Testis (tissue), 3 donors: ENCODE measurements around the gene TNXB. TPM values are rescaled to one million over a fixed set of nuclear protein-coding genes. Genes with fewer than 3 reads are reported as not detected.
"Not testable (repeated sequence)": the region's sequence is repeated elsewhere in the genome, so short reads cannot be mapped to it uniquely, and the experiment has no call there.

ENCODE experiments used
- DNase-seq: peaks from one replicate; pipeline ENCODE4 v3.0.0-alpha.2; 2019
- H3K27ac ChIP-seq, 2 donors: fragments of 200-600 bp; sonication (generic); one replicate each; pipeline ENCODE4 v1.5.1; 2019
- H3K27me3 ChIP-seq: fragments of 200-600 bp; sonication (generic); one replicate; pipeline ENCODE4 v1.5.1; 2019
- H3K36me3 ChIP-seq: fragments of 200-600 bp; sonication (generic); one replicate; pipeline ENCODE4 v1.5.1; 2017; ENCODE audit warnings: low read depth; ENCODE audit errors: missing control alignments
- H3K4me1 ChIP-seq: fragments of 200-600 bp; sonication (generic); one replicate; pipeline ENCODE4 v1.5.1; 2019
- H3K4me3 ChIP-seq, 2 donors: fragments of 200-600 bp; sonication (generic); one replicate each; pipeline ENCODE4 v1.5.1; 2017 to 2019
- H3K9me3 ChIP-seq: fragments of 200-600 bp; sonication (generic); one replicate; pipeline ENCODE4 v1.5.1; 2017
- POLR2A ChIP-seq: fragments of 450-650 bp; IDR thresholded peaks from one replicate; pipeline ENCODE4 v1.6.1; 2017; ENCODE audit warnings: antibody characterized with exemption, mild to moderate bottlenecking, moderate library complexity
- WGBS, 2 donors: methylation state at CpG; one replicate each; pipeline ENCODE4 v1.1.5; 2018; 5-methylcytosine and 5-hydroxymethylcytosine counted together
- intact Hi-C: fragments of 100-400 bp; cut with DNase I; formaldehyde crosslinking; loops from one replicate; pipeline ENCODE4 v1.15.1; 2023; ENCODE audit warnings: low total_unique reads
- polyA plus RNA-seq: library from polyadenylated mRNA; stranded (reverse); fragments of 350-450 nt; fragmentation: Illumina TruSeq; extraction: RNeasy Lipid Tissue Mini Kit (QIAGEN cat#74804); gene quantifications from one replicate; pipeline ENCODE4 v1.2.3, GENCODE V29; 2014; ENCODE audit warnings: low read depth, low replicate concordance; ENCODE audit not compliant: insufficient read depth
- total RNA-seq, 2 donors: library from RNA; depleted of rRNA; stranded (reverse); fragments of >200 nt; gene quantifications; one replicate each; pipeline ENCODE4 v1.2.3, GENCODE V29; 2016
- TF ChIP-seq, protein P1 (sequence below), 3 experiments: fragments of 450-650 bp in 2 of 3; fragments of 200-600 bp in 1 of 3; sonication (generic) in 1 of 3; IDR thresholded peaks; one replicate each; pipeline ENCODE4 v1.5.1; 2016 to 2019; ENCODE audit warnings: antibody characterized with exemption in 3 of 3, mild to moderate bottlenecking in 2 of 3, moderate library complexity in 1 of 3

The TNXB gene
- total and polyA plus RNA-seq, 3 donors from 2014 or later: 42.4 to 78.2 (median 44.0) TPM

DNA sequence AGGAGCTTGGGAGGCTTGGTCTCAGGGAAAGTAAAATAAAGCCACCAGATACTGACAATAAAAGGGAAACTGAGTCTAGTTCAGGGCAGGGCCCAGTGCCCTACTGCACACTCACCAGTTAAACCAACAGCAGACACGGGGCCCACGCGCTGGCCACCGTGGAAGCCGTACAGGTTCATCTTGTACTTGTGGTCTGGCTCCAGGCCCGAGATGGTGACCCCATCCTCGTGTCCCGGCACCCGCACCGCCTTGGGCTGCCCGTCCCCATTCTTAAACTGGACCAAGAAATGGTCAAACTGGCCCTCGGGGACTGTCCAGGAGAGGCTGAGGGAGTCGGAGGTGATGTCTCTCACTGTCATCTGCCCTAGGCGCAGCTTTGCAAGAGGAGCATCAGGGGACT lies 44.4 kb downstream of the TNXB start:
- no peak for DNase-seq
- Histone ChIP-seq H3K4me1 (no peaks in the 10 kb centered on the region), H3K4me3 (no peak overlapping the region), H3K36me3 (no peaks in the 10 kb centered on the region), H3K27me3 (no peaks in the 10 kb centered on the region), H3K9me3 (no peaks in the 10 kb centered on the region), H3K27ac (no peak overlapping the region)
- 77 to 86% methylated on average over 13 to 14 of the region's 14 CpGs for WGBS, 2 donors
- intact Hi-C loops: no loop called here
- TF ChIP-seq, protein P1, sequence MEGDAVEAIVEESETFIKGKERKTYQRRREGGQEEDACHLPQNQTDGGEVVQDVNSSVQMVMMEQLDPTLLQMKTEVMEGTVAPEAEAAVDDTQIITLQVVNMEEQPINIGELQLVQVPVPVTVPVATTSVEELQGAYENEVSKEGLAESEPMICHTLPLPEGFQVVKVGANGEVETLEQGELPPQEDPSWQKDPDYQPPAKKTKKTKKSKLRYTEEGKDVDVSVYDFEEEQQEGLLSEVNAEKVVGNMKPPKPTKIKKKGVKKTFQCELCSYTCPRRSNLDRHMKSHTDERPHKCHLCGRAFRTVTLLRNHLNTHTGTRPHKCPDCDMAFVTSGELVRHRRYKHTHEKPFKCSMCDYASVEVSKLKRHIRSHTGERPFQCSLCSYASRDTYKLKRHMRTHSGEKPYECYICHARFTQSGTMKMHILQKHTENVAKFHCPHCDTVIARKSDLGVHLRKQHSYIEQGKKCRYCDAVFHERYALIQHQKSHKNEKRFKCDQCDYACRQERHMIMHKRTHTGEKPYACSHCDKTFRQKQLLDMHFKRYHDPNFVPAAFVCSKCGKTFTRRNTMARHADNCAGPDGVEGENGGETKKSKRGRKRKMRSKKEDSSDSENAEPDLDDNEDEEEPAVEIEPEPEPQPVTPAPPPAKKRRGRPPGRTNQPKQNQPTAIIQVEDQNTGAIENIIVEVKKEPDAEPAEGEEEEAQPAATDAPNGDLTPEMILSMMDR (IDR thresholded peaks at IDR 0.05): no peak
- TF ChIP-seq POLR2A: no peak

DNA sequence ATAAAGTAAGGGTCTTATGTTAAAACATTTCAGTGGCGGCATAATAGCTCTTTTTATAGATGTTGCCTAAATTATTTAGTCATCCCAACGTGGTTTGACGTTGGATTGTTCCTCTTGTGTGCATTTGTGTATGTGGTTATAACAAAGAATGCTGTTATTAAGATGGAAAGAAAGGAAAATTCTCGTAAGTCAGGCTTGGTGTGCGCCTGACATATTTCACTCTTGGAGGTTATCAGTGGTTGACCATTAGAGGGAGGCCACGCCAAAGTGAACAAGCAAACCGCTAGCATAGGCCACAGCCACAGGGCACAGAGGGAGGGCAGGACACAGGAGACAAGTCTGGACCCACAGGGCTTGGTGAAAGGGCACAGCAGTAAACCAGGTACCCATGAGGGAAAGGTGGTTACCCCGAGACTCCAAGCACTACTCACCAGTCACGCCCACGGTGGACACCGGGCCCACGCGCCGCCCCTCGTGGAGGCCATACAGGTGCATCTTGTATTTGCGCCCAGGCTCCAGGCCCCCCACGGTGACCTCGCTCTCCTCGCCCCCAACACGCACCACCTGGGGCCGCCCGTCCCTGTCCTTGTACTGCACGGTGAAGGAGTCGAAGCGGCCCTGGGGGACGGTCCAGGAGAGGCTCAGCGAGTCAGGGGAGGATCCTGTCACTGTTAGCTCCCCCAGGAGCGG lies 48.0 kb downstream of the TNXB start:
- WGBS, 2 donors: 87 to 89% methylated on average over 10 to 28 of the region's 28 CpGs
- Histone ChIP-seq H3K27ac (no peak overlapping the region), H3K27me3 (no peaks in the 10 kb centered on the region), H3K4me3 (no peak overlapping the region), H3K36me3 (no peaks in the 10 kb centered on the region), H3K4me1 (no peaks in the 10 kb centered on the region), H3K9me3 (no peaks in the 10 kb centered on the region)
- DNase-seq: no peak
- TF ChIP-seq, protein P1 (IDR thresholded peaks at IDR 0.05): no peak
- TF ChIP-seq POLR2A: no peak
- intact Hi-C loops: no loop called here

DNA sequence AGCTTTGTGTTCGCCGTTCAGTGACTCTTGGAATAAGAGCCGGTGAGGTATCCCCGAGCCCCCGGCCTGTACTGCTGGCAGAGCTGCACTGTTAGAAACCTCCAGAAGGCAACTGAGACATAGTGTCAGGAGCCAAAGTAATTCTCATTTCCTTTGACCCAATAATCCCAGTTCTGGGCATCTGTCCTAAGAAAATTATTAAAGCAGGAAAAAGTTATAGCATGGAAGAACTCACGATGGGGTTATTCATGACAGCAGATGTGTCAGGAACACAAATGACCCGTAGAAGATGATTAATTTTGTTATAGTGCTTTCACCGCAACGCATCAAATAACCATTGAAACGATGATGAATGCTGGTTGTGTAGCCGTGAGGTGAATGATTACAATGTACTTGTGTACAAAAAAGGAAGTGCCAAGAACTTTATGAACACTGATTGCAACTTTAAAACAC lies 50.6 kb downstream of the TNXB start:
- H3K9me3 ChIP-seq: no peaks in the 10 kb centered on the region
- H3K27ac ChIP-seq: no peak overlapping the region
- no peaks in the 10 kb centered on the region for H3K27me3 ChIP-seq
- 57 to 65% methylated on average over 11 of the region's 11 CpGs for whole genome bisulfite sequencing, 2 donors
- no peak for DNase-seq
- intact Hi-C loops: no loop called here
- H3K36me3 ChIP-seq: no peaks in the 10 kb centered on the region
- H3K4me3 ChIP-seq: no peak overlapping the region
- TF ChIP-seq POLR2A: no peak
- TF ChIP-seq, protein P1 (IDR thresholded peaks at IDR 0.05): no peak
- H3K4me1 ChIP-seq: no peaks in the 10 kb centered on the region

DNA sequence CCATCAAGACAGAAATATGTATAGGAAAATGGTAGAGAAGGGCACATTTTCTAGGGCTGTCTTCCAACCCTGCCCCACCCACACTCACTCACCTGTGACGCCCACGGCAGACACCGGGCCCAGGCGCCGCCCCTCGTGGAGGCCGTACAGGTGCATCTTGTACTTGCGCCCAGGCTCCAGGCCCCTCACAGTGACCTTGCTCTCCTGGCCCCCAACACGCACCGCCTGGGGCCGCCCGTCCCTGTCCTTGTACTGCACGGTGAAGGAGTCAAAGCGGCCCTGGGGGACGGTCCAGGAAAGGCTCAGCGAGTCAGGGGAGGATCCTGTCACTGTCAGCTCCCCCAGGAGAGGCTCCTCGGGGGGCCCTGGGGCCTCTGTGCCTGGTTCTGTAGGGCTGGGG lies 51.2 kb downstream of the TNXB start:
- no peaks in the 10 kb centered on the region for H3K4me1 ChIP-seq
- H3K27me3 ChIP-seq: no peaks in the 10 kb centered on the region
- 64 to 75% methylated on average over 13 to 17 of the region's 17 CpGs for WGBS, 2 donors
- intact Hi-C loops: no loop called here
- H3K9me3 ChIP-seq: no peaks in the 10 kb centered on the region
- DNase-seq: no peak
- no peak overlapping the region for H3K4me3 ChIP-seq
- H3K36me3 ChIP-seq: no peaks in the 10 kb centered on the region
- TF ChIP-seq POLR2A: no peak
- TF ChIP-seq, protein P1 (IDR thresholded peaks at IDR 0.05): no peak
- H3K27ac ChIP-seq: no peak overlapping the region

DNA sequence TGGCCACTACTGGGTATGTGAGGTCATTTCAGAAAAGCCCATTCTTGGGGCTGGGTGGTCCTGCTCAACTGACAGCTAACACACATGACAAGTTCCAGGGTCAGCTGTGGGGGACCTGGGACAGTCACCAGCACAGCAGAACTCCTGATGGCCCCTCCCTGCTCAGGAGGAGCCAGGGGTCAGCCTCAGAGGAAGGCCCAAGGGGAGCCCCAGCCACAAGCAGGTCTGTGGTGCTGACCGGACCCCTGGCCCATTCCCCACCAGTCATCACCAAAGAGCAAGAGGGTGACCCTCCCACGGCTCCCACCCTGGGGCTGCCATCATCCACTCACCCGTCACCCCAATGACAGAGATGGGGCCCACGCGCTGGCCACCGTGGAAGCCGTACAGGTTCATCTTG lies 52.9 kb downstream of the TNXB start:
- H3K36me3 ChIP-seq: no peaks in the 10 kb centered on the region
- H3K9me3 ChIP-seq: no peaks in the 10 kb centered on the region
- no peaks in the 10 kb centered on the region for H3K27me3 ChIP-seq
- WGBS, 2 donors: 90 to 100% methylated on average over 2 to 7 of the region's 7 CpGs
- H3K4me1 ChIP-seq: no peaks in the 10 kb centered on the region
- intact Hi-C loops: no loop called here
- no peak for DNase-seq
- H3K4me3 ChIP-seq: no peak overlapping the region
- no peak overlapping the region for H3K27ac ChIP-seq
- TF ChIP-seq, protein P1 (IDR thresholded peaks at IDR 0.05): no peak
- no peak for TF ChIP-seq POLR2A

DNA sequence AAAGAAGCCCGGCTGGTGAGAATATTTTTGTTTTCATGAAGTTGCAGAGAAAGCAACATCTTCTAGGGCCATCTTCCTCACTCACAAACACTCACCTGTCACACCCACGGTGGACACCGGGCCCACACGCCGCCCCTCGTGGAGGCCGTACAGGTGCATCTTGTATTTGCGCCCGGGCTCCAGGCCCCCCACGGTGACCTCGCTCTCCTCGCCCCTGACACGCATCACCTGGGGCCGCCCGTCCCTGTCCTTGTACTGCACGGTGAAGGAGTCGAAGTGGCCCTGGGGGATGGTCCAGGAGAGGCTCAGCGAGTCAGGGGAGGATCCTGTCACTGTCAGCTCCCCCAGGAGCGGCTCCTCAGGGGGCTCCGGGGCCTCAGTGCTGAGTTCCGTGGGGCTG lies 53.4 kb downstream of the TNXB start:
- intact Hi-C loops, H3K4me3 ChIP-seq, H3K27ac ChIP-seq, H3K36me3 ChIP-seq, H3K4me1 ChIP-seq, DNase-seq, H3K27me3 ChIP-seq, H3K9me3 ChIP-seq: not testable (repeated sequence)
- WGBS, 2 donors: 93% methylated on average over 21 of the region's 21 CpGs

DNA sequence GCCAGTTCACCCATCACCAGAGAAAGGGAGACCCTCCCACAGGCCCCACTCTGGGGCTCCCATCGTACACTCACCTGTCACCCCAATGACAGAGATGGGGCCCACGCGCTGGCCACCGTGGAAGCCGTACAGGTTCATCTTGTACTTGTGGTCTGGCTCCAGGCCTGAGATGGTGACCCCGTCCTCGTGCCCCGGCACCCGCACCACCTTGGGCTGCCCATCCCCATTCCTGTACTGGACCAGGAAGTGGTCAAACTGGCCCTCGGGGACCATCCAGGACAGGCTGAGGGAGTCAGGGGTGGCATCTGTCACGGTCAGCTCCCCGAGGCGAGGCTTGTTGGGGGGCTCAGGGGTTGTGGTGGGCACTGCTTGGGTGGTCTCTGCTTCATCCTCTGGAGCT lies 55.8 kb downstream of the TNXB start:
- DNase-seq, H3K9me3 ChIP-seq, H3K4me3 ChIP-seq, H3K36me3 ChIP-seq, H3K27me3 ChIP-seq, H3K27ac ChIP-seq, intact Hi-C loops, H3K4me1 ChIP-seq: not testable (repeated sequence)
- 95 to 96% methylated on average over 9 to 13 of the region's 13 CpGs for WGBS, 2 donors
